ENCODE data around the gene TUG1. TPM values are rescaled to one million over a fixed set of nuclear protein-coding genes. Genes with fewer than 3 reads are reported as not detected.

Gene TUG1
- total RNA-seq, 1 donor from 2014 or later: 41.0 TPM

GRCh38 chr22:30947816-30948454 is 21.1 kb upstream of the TUG1 start:
- ATAC-seq: no peak

- no peak for ATAC-seq
Measured at GRCh38 chr22:30948930-30949342, 20.1 kb upstream of the TUG1 start.

- no peak for ATAC-seq
Measured at GRCh38 chr22:30949934-30950660, 19.0 kb upstream of the TUG1 start.

- no peak for ATAC-seq
Measured at GRCh38 chr22:30953206-30953605, 15.9 kb upstream of the TUG1 start.

- ATAC-seq: no peak
Measured at GRCh38 chr22:30955153-30955552, 13.9 kb upstream of the TUG1 start.

- no peak for ATAC-seq
Measured at GRCh38 chr22:30964858-30965257, 4.2 kb upstream of the TUG1 start.

- peak; percentile 49 for ATAC-seq
Measured at GRCh38 chr22:30968015-30968923, 796 bp upstream of the TUG1 start, which contains the start of gene MORC2. Gene MORC2, minus strand, starts transcription at chr22:30968774. Its CDS starts 885 bp downstream, at chr22:30967889.

- peak; percentile 28 for ATAC-seq
Measured at GRCh38 chr22:30969532-30970355, 679 bp downstream of the TUG1 start.

GRCh38 chr22:30970356-30970746 is 1.3 kb downstream of the TUG1 start:
- no peak for ATAC-seq

- no peak for ATAC-seq
Measured at GRCh38 chr22:30978304-30978962, 9.4 kb downstream of the TUG1 start.

GRCh38 chr22:30979932-30980331 is 10.9 kb downstream of the TUG1 start:
- ATAC-seq: no peak

GRCh38 chr22:30982512-30982911 is 13.4 kb downstream of the TUG1 start:
- ATAC-seq: no peak

GRCh38 chr22:30984317-30984716 is 15.3 kb downstream of the TUG1 start:
- peak; percentile 35 for ATAC-seq

- no peak for ATAC-seq
Measured at GRCh38 chr22:30985561-30986208, 16.6 kb downstream of the TUG1 start.

- no peak for ATAC-seq
Measured at GRCh38 chr22:30989474-30989873, 20.4 kb downstream of the TUG1 start.

- no peak for ATAC-seq
Measured at GRCh38 chr22:30990690-30991089, 21.6 kb downstream of the TUG1 start.

GRCh38 chr22:30992565-30992964 is 23.5 kb downstream of the TUG1 start:
- ATAC-seq: no peak

GRCh38 chr22:30994960-30995359 is 25.9 kb downstream of the TUG1 start:
- no peak for ATAC-seq

GRCh38 chr22:30996462-30996861 is 27.4 kb downstream of the TUG1 start:
- no peak for ATAC-seq

- ATAC-seq: no peak
Measured at GRCh38 chr22:30998329-30998728, 29.3 kb downstream of the TUG1 start.

- no peak for ATAC-seq
Measured at GRCh38 chr22:31001124-31001770, 32.2 kb downstream of the TUG1 start.

Measured in esophagus mucosa (tissue), 1 donor.